WTC11 (cell line): ENCODE results near the gene ZNF747. TPM values are rescaled to one million over a fixed set of nuclear protein-coding genes. Genes with fewer than 3 reads are reported as not detected.

Source experiments
- AFF4 ChIP-seq: sonication (generic); formaldehyde crosslinking; IDR thresholded peaks from 2 replicates; pipeline ENCODE4 v1.8.1; 2023; ENCODE audit warnings: mild to moderate bottlenecking, missing genetic modification reagents, borderline replicate concordance
- AR ChIP-seq: fragments of 250-450 bp; sonication (Bioruptor Pico); IDR thresholded peaks from 2 replicates; pipeline ENCODE4 v1.9.0; 2021; ENCODE audit warnings: mild to moderate bottlenecking
- CDX4 ChIP-seq: fragments of 250-450 bp; sonication (Bioruptor Pico); IDR thresholded peaks from 2 replicates; pipeline ENCODE4 v1.9.0; 2021; ENCODE audit warnings: moderate library complexity, mild to moderate bottlenecking, inconsistent platforms, borderline replicate concordance
- CREB1 ChIP-seq: sonication (generic); formaldehyde crosslinking; IDR thresholded peaks from 2 replicates; pipeline ENCODE4 v1.8.0; 2023; ENCODE audit warnings: mild to moderate bottlenecking, missing genetic modification reagents
- CTCF ChIP-seq: fragments of 200-600 bp; IDR thresholded peaks from 2 replicates; pipeline ENCODE4 v1.8.0; 2022; ENCODE audit warnings: antibody characterized with exemption
- FOXP4 ChIP-seq: sonication (generic); formaldehyde crosslinking; IDR thresholded peaks from 2 replicates; pipeline ENCODE4 v1.8.0; 2022; ENCODE audit warnings: mild to moderate bottlenecking, missing genetic modification reagents
- HMGA2 ChIP-seq: fragments of 250-450 bp; sonication (Bioruptor Pico); IDR thresholded peaks from 2 replicates; pipeline ENCODE4 v1.4.0; 2021; ENCODE audit warnings: mild to moderate bottlenecking, moderate library complexity
- MAX ChIP-seq: sonication (generic); formaldehyde crosslinking; IDR thresholded peaks from 2 replicates; pipeline ENCODE4 v1.8.0; 2022; ENCODE audit warnings: mild to moderate bottlenecking, missing genetic modification reagents
- PRDM15 ChIP-seq: sonication (generic); formaldehyde crosslinking; IDR thresholded peaks from 2 replicates; pipeline ENCODE4 v1.8.0; 2022; ENCODE audit warnings: missing genetic modification reagents
- STAT6 ChIP-seq: sonication (generic); formaldehyde crosslinking; conservative IDR thresholded peaks from 2 replicates; pipeline ENCODE4 v1.8.1; 2023; ENCODE audit warnings: mild to moderate bottlenecking, low read depth, missing genetic modification reagents, moderate library complexity
- USF1 ChIP-seq: sonication (generic); formaldehyde crosslinking; IDR thresholded peaks from 2 replicates; pipeline ENCODE4 v1.8.0; 2022; ENCODE audit warnings: mild to moderate bottlenecking, missing genetic modification reagents
- ZNF219 ChIP-seq: sonication (generic); formaldehyde crosslinking; IDR thresholded peaks from 2 replicates; pipeline ENCODE4 v1.8.0; 2023; ENCODE audit warnings: missing genetic modification reagents, mild to moderate bottlenecking, borderline replicate concordance
- ZNF396 ChIP-seq: fragments of 250-450 bp; sonication (Bioruptor Pico); IDR thresholded peaks from 2 replicates; pipeline ENCODE4 v1.8.0; 2021; ENCODE audit warnings: mild to moderate bottlenecking, moderate library complexity, borderline replicate concordance
- total RNA-seq: library from RNA; stranded (reverse); gene quantifications from 3 replicates; pipeline ENCODE4 v1.2.3, GENCODE V29; 2021

ZNF747 gene
- total RNA-seq, 1 experiment from 2014 or later = 11.3 TPM

- TF ChIP-seq STAT6 (CRISPR knock-in tag) (no peak), CTCF (no peak), AR (CRISPR knock-in tag) (no peak), FOXP4 (CRISPR knock-in tag) (0 out of 2 replicates have a peak, but pooled peaks have one; percentile 18), ZNF396 (CRISPR knock-in tag) (no peak), HMGA2 (no peak), PRDM15 (CRISPR knock-in tag) (no peak), CREB1 (CRISPR knock-in tag) (no peak), CDX4 (no peak), MAX (CRISPR knock-in tag) (peak; percentile 70), AFF4 (CRISPR knock-in tag) (no peak), USF1 (CRISPR knock-in tag) (no peak), ZNF219 (no peak)
These were observed 23.5 kb upstream of the ZNF747 start, which contains the start of gene ZNF764 (continued) for GRCh38 chr16:30557957-30558788.
